GM21515 (cell line): ENCODE data around the gene TCN1.
A peak's percentile ranks its signal among the peaks of the same experiment; 100 is the strongest.

Experiments used
- ATAC-seq: cut with Tn5 transposase; IDR thresholded peaks from one replicate; pipeline ENCODE4 v1.9.1; 2021; ENCODE audit not compliant: unreplicated experiment

TCN1 gene

DNA sequence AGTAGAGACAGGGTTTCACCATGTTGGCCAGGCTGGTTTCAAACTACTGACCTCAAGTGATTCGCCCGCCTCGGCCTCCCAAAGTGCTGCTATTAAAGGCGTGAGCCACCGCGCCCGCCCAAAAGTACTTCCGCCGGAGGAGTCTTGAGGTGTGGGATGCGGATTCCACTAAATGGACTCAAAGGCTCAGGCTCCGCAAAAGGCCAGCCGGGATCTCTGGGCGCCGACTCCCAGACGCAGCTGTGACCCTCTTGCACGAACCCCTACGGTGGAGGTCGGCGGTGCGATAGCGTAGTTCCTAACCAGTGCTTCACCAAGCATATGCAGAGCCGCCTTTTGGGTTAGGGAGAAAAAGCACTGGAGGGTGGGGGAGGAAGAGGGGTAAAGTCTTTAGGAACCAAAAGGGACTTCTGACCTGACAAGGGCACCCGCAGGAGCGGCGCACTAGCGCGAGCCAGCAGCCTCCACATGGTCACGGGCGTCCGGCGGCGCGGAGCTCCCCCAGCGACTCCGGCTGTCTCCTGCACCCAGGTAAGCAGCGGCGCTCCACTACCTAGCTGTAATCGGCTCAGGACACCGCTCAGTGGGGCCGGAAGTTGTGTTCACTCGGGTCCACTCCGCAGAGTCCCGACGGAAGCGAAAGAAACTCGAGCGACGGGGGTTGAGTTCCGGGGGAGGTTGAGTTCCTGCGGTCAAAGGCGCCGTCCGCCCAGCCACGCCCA lies 55.9 kb downstream of the TCN1 start, which contains the start of gene MRPL16:
Gene MRPL16, minus strand, starts transcription at position 590 of the 722 bp plus-strand sequence. Its CDS starts 120 bp downstream, at position 470.
- ATAC-seq, result peak; percentile 98

- ATAC-seq, result no peak
These were observed 59.2 kb downstream of the TCN1 start for GRCh38 chr11:59807047-59807610.

- no peak for ATAC-seq
These were observed 62.2 kb downstream of the TCN1 start for GRCh38 chr11:59804061-59804460.
